GM19025 (cell line): ENCODE results near the gene SNX22.

ENCODE experiments used
- ATAC-seq: cut with Tn5 transposase; IDR thresholded peaks from one replicate; pipeline ENCODE4 v1.9.1; 2021; ENCODE audit warnings: mild to moderate bottlenecking, low read depth, moderate library complexity; ENCODE audit not compliant: unreplicated experiment

Gene SNX22

DNA sequence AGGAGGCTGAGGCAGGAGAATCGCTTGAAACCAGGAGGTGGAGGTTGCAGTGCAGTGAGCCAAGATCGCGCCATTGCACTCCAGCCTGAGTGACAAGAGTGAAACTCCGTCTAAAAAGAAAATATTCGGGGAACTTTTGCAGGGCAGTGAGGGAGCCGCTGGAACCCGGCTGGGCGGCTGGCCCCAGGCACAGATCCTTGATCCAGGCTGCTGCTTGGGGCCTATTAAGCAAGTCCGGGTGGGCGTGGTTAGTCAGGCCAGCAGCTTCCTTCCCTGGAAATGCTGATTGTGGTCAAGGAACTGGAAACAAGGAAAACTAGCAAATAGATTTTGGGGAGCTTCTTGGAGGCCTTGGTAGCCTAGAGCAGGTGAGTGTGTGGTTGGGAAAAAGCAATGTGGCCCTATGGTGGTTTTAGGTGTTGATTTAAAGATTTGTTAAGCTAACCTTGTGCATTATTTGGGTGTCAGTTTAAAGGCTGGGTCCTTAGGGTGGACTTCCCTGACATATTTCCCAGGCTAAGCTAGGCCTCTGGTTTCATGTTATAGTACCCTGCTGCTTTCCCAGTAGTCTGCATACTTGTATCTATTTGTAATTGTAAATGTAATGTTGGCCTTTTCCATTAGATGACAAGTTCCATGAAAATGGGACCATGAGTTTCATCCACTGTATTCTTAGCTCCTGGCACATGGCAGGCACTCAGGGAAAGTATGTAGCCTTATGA lies 17.7 kb upstream of the SNX22 start:
- no peak for ATAC-seq

DNA sequence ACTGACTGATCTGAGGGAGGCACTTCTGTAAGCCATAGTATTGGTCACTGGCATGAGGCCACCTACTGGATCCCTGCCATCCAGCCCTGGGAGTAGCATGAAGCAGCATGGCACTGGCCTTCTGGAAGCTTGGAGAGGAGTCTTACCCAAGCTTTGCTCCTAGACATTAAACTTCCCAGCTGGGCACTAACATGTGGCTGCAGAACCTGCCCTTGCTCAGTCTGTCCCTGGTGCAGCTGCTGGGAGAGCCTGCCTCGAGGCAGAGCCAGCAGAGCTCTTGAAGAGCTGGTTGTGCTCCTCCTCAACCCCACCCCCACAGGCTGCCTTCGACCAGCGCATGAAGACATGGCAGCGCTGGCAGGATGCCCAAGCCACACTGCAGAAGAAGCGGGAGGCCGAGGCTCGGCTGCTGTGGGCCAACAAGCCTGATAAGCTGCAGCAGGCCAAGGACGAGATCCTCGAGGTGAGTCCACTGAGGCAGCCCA lies 17.1 kb upstream of the SNX22 start:
- no peak for ATAC-seq

DNA sequence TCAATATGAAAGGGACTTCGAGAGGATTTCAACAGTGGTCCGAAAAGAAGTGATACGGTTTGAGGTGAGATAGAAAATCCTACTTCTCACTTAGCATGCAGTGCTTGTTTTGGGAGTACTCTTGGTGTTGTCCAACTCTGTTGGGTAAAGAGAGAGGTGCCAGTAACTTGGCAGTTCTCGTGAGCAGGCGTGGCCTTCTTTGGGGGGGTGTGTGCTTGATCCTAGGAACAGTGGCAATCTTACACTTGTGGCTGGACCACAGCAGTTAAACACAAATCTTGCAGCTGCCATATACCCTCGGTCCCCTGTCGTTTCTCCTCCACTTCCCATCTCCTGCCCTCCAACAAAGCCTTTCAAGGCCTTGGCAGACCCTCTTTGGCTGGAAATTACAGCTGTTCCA lies 15.2 kb upstream of the SNX22 start:
- ATAC-seq, result no peak

DNA sequence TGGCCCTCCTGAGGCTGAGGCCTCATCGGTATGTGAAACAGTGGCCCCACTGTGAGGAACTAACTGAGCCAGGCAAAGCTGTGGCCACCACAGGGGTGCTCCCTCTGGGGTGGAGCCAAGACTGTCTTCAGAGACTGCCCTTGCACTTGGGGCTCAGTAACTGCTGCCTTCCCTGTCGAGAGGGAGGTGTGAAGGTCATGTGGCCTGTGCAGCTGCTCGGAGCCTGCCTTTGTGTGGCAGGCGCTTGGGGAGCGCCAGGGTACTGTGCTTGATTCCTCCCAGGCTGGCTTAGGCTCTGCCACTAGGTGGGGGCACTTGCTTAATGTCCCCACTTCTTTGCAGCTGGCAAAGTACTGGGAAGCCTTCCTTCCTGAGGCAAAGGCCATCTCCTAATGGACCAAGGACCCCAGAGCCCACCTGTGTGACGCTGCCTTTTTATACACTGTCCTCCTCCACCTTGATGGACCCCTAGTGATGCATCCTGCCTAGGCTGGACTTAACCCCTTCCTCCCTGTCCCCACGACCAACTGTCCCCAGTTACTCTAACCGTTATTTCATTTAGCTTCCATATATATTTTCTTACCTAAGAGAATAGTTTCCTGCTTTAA lies 14.2 kb upstream of the SNX22 start:
- ATAC-seq, result no peak

DNA sequence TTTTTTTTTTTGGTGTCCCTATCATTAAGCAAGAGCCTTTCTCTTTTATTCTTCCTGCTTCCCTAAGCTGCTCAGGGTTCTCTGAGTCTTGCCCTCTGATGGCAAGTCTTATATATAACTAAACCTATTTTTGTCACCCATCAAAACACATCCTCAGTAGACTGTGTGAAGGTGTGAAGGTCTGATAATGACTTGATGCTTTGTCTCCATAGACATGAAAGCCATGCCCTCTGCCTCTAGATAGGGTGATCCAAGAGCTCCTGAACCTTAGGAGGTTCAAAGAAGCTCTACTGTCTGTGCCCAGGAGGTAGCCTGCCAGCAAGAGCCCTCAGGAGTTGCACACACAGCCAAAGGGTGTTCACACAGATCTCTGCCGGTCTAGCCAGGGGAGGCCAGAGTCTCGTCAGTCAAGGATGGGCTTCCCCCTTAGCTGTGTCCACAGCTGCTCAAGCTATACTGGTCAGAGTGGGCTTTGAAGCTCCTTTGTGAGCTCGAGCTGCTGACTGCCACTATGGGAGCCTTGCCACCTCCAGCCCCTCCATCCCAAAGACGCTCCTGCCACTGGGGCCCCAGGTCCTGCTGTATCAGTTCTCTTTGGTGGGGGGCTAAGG lies 13.1 kb upstream of the SNX22 start:
- no peak for ATAC-seq

DNA sequence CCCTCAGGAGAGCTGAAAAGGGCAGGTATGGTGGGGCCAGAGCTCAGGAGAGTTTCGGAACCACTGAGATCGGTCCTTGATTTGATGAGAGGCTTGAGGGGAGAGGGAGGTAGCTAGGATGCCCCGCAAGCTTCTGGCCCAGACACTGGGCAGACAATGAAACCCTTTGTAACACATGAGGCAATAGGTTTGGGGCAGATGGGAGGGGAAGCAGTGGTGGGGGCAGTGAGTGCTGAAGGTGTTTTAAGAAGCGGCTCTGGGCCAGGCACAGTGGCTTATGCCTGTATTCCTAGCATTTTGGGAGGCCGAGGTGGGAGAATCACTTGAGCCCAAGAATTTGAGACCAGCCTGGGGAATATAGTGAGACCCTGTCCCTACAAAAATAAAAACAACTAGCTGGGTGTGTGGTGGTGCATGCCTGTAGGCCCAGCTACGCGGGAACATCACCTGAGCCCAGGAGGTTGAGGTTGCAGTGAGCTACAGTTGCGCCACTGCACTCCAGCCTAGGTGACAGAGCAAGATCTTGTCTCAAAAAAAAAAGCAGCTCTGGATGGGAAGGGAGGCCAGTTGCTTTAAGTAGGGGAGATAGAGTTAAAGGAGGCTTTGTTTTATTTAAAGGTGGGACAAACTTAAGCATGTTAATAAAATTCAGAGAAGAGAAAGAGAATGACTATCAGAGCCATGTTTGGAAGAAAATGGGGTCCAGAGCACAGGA lies 9.6 kb upstream of the SNX22 start:
- ATAC-seq, result no peak

DNA sequence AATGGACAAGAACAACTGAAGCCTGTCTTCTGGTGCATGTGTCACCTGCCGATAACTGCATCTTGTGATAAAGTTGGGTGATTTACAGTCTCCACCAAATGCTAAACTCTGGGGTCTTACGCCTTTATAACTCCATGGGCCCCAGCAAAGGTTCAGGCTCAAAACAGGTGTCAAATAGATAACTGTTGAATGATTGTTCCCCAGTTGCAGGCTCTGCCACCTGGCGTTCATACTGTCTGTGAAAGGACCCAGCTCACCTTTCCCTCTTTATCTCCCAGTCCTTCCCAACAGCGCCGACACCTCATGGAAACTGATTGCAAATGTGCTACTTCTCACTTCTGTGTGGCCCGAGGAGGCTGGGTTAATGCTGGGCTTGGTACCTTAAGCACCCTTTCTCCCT lies 8.3 kb upstream of the SNX22 start:
- no peak for ATAC-seq

DNA sequence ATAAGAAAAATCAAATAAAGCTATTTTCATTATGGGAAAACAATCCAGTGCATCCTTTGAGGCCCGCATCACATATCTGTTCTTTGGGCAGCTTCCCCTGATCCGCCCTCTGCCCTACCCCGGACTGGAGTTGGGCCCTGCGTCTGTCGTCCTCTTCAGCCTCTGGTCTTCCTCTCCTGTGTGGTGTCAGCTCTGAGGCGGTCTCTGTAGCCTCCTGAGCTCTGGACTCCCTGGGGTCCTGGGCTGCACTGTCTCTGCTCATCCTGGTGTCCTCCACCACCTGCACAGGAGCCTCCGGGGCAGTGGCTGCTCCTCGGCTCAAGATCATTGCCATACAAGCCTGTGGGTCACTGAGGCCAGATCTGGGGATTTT lies 7.4 kb upstream of the SNX22 start:
- ATAC-seq, result no peak

DNA sequence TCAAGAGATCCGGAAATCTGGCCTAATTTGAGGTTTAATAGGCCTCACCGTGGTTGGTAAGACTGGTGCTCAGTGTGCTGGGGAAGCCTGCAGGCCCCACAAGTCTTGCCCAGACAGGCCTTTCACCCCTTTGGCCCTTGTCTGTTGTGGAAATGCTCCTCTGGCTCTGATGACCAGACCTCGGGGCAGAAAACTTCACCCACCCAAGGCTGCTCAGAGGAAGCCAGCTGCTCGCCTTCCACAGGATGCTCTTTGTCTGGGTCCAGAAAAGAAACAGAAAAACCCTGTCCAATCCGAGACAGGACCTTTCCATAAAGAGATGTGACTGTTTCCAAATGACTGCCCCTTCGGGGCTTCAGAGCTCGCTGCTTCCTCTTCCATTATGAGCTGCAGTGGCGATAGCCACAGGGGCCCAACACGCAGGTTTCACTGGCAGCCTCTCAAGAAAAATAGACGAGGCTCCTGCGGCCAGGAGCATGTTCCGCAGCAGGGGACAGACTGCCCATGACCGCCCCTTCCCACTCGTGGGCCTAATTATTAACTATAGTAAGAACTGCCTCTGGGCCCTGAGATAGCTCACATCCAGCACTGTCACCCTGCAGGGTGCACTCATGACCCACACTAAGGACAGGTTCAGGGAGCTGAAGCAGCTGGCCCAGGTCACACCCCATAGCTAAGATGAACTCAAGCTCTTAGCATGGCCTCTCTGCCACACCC lies 6.8 kb upstream of the SNX22 start:
- peak; percentile 64 for ATAC-seq

DNA sequence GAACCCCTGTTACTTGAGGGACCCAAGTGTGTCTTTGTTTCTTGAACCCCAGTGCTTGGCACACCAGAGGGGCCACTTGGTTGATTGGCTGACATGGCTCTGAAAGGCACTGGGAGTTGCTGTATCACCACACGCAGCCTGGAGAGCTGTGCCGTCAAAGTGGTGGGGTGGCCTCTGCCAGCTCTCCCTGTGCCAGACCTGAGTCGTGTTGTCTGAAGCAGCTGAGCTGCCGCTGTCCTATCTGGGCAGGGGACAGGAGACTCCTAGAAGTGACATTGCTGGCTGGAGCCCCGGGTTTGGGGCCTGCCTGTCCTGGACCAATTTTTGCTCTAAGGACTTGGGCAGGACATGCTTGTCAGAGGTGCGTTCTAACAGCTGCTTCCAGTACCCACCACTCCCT lies 5.5 kb upstream of the SNX22 start:
- ATAC-seq, result no peak

DNA sequence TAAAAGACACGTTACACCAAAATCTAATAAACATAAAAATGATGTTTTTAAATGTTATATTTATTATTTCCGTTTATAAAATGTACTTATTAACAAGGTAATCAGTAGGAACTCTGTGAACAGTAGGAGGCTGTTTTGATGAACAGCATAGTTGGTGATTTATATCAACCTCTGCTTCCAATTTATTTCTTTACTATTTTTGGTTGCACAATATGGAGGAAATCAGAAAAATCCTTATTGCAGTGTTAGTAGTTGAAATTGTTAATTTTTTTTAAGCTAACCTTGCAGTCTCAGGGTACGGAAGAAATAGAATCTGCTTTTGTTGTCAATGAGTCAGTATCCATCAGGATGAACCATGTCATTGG lies 5.0 kb upstream of the SNX22 start:
- ATAC-seq, result no peak

DNA sequence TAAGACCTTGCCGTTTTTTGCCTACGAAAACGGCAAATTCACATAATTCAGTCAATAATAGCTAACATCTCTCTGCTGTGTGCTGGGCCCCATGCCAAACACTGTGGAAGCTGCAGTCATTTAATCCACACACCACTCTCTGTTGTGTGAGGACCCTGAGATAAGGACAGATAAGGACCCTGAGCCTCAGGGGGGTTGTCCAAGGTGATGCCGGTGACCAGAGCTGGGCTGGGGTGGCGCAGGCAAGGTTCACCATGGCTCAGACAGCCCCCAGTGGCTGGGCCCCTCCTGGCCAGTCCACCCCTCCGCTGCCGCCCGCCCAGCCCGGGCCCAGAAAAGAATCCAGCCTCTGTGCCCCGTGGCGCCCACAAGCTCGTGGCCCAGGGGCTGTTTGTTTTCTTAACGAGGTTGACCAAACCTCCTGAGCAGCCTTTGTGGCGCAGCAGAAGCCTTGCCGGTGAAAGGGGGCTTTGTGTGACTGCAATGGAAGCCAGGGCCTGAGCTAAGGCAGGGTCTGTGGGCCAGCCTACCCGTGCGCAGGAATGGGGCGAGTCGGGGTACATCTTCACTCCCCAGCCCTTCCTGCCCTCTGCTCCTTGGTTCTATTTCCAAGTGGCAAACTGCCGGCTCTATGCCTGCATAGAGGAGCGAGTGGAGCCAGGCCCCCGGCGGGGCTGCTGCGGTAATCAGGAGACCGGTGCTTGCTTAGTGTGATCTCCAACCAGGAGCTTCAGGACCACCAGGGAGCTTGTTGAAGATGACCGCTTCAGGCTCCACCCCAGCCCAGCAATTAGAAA lies 4.4 kb upstream of the SNX22 start:
- ATAC-seq, result no peak

DNA sequence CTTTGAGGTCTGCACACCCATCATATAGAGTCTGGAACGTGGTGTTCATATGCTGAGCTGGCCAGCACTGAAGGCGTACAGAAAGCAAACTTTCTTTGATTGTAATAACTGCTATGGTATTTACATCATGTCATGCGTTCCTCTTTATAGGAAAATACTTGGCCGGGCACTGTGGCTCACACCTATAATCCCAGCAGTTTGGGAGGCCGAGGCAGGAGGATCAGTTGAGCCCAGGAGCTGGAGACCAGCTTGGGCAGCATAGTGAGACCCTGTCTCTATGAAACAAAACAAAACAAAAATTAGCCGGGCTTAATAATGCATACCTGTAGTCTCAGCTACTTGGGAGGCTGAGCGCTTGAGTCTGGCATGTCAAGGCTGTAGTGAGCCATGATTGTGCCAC lies 3.4 kb upstream of the SNX22 start:
- ATAC-seq, result no peak

DNA sequence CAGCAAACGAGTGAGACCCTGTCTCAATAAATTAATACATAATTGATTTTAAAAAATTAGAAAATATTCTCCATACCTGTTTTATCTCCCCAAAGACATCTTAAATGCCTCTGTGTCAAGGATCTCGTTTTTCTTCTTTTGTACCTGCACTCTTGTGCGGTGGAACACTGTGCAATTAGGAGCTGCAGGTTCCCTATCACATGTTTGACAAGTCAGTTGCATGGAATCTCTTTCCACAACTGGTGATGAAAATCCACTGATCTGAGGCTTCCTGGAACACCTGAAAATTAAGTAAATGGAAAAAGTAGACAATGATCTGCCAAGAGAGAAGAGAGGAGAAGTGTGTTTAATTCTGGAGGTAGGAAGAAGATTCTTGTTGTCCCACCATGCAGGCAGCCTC lies 3.0 kb upstream of the SNX22 start:
- no peak for ATAC-seq

DNA sequence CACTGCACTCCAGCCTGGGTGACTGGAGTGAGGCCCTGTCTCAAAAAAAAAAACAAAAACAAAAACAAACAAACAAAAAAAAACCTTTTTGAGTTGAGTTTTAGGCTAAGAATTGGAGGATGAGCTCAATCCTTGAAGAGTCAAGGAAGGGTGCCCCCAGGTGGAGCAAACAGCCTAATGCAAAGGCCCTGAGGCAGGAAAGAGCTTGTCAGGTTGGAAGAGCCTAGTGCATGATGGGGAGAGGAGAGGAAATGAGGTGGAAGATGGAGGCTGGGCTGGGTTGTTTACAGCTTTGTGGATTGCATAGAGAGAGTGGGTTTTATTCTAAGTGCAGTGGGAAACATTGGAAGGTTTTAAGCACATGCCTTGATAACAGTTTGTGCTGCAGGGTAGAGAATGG lies 2.1 kb upstream of the SNX22 start:
- ATAC-seq, result no peak

DNA sequence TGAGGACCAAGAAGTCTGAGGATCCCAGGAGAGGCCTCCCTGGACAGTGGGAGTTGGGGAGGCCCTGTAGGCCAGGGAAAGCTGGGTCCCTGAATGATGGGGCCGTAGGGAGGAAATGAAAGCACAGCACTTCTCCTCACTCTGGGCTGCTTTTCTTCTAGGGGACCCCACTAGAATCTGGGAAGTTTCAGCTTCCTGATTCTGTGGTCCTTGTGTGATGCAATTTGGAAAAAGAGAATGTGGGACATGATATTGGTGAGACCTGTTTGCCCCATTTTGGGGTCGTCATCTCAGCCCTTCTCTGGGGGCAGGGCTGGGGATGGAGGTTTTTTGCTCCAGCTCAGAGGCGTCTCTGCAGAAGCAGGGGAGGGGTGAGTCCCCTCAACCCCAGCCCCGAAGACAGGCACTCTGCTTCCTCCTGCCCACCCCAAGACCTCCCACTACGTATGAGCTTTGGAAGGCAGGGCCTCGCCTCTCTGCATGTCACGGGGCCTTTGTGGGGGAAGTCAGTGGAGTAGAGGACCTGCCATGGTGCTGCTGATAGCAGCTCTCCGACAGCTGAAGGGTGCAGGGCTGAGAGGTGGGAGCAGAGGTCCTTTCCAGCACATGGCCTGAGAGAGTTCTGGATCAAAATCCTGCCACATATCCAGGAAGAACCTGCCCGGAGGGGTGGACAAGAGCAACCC lies 1.5 kb upstream of the SNX22 start:
- ATAC-seq, result no peak

DNA sequence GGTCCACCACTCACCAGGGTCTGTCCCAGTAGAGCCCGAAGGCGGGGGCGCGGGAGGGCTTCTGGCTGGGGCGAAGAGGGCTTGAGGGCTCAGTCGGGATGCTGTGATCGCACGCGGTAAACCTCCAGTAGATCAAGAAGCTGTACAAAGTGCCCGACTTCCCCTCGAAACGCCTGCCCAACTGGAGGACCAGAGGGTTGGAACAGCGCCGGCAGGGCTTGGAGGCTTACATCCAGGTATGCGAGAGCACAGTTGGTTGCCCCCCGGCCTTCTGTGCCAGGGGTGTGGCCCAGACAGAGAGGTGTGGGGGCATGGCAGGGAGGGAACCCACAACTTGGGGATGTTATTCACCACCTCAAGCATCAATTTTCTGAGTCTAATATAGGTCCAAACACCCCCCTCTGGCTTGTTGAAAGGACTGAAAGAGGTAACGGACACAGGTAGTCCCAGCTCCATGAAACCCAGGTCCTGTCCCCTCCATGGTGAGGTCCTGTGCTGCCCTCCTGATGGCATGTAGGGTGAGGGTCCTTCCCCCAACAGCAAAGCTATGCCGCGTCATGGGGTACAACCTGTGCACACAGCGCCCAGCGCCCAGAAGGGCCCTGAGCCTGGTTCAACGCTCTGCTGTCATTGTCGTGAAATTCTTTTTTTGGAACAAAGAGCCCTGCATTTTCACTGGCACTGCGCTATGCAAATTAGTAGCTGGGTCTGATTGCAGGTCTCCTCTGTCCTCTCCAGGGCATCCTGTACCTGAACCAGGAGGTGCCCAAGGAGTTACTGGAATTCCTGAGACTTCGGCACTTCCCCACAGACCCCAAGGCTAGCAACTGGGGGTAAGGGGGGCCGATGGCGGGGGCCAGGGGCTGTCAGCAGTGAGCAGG lies 1.2 kb downstream of the SNX22 start:
- no peak for ATAC-seq
